Measurements from ENCODE around the gene PHKG2.

Gene PHKG2

DNA sequence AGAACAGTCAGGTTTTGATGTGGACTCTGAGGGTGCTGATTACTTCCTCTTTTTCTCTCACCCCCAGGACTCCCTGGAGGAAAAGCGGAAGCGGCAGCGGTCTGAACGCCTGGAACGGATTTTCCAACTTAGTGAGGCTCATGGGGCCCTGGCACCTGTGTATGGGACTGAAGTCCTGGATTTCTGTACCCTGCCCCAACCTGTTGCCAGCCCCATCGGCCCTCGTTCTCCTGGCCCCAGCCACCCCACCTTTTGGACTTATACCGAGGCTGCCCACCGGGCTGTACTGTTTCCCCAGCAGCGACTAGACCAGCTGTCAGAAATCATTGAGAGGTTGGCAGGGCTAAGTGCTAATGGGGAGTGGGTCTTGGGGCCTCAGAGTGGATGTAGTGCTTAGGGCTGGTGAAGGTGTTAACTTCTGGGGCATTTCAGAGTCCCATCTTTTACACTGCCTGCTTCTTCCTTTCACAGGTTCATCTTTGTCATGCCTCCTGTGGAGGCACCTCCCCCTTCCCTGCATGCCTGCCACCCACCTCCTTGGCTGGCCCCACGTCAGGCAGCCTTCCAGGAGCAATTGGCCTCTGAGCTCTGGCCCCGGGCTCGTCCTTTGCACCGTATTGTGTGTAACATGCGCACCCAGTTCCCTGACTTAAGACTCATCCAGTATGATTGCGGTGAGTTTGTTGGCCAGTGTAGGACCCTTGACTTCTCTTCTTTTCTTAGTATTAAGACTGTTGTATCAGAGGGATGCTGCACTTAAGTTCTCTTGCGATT lies 19.1 kb upstream of the PHKG2 start:
- no peak for DNase-seq (ENCODE audit: low read depth)

DNA sequence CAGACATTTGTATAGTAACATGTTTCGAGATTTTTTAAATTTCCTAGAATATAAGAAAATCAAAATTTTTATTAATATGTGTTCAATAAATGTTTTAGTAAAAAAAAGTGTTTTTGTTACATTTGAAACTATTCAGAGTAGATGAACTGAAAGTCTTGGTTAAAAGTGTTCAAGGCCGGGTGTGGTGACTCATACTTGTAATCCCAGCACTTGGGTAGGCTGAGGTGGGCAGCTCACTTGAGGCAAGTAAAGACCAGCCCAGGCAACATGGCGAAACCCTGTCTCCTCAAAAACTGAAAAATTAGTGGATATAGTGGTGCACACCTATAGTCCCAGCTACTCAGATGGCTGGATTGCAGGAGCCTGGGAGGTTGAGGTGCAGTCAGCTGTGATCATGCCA lies 16.8 kb upstream of the PHKG2 start:
- DNase-seq (ENCODE audit: low read depth): no peak

DNA sequence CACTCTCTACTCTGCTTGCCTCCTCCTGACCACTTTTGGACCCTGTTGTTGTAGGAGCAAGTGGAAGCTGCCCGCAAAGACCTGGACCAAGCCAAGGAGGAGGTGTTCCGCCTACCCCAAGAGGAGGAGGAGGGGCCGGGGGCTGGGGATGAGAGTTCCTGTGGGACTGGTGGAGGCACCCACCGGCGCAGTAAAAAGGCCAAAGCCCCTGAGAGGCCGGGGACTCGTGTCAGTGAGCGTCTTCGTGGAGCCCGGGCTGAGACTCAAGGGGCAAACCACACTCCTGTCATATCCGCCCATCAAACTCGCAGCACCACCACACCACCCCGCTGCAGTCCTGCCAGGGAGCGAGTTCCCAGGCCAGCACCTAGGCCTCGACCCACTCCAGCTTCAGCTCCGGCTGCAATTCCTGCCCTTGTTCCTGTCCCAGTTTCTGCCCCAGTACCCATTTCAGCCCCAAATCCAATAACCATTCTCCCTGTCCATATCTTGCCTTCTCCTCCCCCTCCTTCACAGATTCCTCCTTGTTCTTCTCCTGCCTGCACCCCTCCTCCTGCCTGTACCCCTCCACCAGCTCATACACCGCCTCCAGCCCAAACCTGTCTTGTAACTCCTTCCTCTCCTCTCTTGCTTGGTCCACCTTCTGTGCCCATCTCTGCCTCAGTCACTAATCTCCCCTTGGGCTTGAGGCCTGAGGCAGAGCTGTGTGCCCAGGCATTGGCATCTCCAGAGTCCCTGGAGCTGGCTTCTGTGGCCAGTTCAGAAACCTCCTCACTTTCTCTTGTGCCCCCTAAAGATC lies 11.0 kb upstream of the PHKG2 start:
- no peak for DNase-seq (ENCODE audit: low read depth)

DNA sequence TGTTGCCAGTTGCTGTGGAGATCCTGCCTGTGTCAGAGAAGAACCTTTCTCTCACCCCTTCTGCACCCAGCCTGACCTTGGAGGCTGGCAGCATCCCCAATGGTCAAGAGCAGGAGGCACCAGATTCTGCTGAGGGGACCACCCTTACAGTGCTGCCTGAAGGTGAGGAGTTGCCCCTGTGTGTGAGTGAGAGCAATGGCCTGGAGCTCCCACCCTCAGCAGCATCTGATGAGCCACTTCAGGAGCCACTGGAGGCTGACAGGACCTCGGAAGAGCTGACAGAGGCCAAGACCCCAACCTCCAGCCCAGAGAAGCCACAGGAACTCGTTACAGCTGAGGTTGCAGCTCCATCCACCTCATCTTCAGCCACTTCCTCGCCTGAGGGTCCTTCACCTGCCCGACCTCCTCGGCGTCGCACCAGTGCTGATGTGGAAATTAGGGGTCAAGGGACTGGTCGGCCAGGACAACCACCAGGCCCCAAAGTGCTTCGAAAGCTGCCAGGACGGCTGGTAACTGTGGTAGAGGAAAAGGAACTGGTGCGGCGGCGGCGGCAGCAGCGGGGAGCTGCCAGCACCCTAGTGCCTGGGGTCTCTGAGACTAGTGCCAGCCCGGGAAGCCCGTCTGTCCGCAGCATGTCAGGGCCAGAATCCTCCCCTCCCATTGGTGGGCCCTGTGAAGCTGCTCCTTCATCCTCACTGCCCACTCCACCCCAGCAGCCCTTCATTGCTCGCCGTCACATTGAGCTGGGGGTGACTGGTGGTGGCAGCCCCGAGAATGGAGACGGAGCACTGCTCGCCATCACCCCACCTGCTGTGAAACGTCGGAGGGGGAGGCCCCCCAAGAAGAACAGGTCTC lies 10.2 kb upstream of the PHKG2 start:
- no peak for DNase-seq (ENCODE audit: low read depth)

GRCh38 chr16:30738984-30739951 lies 9.0 kb upstream of the PHKG2 start:
- no peak for DNase-seq (ENCODE audit: low read depth)

DNA sequence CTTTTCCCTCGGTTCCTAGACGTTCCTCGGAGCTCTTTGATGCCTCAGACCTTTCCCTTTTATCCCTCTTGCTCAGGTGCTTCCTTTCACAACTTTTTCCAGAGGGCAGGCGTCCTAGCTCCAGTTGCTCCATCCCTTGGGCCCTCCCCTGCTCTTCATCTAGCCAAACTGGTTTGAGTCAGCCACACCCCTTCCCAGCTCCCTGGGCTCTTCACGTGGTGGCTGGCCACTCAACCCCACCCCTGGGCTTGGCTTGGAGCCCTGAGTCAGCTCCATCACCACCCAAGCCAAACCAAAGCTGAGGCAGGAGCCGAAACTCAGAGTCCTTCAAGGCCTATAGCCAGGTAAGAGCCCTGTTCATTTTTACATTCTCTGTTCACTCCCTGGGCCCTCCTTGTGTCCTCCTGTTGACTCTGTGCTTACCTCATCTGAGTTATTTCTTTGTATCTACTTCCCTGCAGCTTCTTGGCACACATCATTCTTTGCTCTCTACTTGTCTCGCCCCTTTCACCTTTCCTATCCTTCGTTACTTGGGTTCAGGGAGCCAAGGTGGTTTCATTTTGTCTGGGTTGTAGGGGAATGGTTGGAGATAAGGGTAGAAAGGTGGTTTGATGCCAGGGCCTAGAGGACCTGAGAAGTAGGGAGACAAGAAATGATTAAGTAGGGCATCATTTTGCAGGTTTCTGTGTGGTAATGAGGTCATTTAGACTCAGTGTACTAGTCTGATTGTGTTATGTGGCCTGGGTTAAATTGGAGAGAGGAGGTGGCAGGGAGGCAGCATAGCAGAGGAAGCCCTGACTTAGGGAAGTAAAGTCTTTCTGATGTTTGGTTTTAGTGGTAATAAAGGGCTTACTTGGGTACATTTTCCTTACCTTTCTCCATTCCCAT lies 7.6 kb upstream of the PHKG2 start:
- peak; percentile 83 for DNase-seq (ENCODE audit: low read depth)

DNA sequence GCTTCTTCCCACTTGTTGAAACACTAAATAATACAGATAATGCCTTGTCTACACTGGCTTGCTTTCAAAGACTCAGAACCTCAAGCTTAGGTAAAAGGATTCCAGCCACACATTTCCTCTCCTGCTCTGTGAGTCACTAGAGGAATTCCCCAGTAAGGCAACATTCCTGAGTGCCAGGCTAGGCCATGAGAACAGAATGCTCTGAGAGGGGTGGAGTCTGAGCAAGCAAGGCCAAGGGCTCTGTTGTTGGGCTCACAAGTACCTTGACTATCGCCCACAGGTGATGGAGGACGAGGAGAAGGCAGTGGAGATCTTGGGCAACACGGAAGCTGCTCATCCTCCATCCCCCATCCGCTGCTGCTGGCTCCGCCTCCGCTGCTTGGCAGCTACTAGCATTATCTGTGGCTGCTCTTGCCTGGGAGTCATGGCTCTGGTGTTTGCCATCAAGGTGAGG lies 6.7 kb upstream of the PHKG2 start:
- DNase-seq (ENCODE audit: low read depth): peak; percentile 89

DNA sequence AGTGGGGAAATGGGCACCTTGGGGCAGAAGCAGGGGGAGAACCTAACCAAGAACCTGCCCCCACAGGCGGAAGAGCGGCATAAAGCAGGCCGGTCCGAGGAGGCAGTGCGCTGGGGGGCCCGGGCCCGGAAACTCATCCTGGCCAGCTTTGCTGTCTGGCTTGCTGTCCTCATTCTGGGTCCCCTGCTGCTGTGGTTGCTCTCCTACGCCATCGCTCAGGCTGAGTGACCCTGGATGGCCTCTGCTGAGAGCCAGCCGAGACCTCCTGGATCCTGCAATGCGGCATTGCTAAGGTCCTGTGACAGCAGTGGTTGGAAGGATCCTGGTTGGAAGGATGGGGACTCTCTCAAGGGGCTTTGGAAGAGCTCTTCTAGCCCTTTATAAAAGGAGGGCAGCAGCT lies 4.5 kb upstream of the PHKG2 start:
- no peak for DNase-seq (ENCODE audit: low read depth)

DNA sequence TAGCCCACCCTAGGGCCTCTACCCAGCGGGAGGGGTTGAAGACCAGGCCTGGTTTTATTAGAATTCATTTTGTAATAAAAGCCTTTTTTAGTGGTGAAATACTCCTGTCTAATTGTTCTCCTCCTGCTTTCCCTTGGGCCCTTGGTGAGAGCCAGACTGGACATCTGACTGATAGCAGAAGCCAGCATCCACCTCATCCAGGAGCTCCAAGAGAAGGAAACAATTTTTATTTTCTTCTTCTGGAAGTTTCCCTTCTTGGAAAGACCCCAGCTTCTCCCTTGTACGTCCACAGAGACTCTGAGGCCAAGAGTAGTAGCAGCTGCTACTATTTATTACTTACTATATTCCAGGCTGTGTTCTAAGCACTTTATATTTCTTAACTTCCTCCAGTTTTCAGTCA lies 4.0 kb upstream of the PHKG2 start:
- DNase-seq (ENCODE audit: low read depth): no peak

DNA sequence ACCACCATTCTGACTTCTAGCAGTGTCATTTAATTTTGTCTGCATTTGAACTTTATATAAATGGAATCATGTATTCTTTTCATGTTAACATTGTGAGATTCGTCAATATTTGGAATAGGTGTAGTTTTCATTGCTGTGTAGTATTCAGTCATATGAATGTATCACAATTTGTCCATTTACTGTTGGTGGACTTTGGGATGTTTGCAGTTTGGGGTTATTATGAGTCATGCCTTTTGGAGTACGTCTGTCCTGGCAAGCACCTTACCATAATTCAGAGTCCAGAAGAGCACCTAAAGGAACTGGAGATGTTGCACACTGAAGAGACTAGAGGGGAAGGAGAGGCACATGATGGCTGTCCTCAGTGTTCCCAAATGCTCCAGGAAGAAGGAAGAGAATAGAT lies 3.1 kb upstream of the PHKG2 start:
- no peak for DNase-seq (ENCODE audit: low read depth)

DNA sequence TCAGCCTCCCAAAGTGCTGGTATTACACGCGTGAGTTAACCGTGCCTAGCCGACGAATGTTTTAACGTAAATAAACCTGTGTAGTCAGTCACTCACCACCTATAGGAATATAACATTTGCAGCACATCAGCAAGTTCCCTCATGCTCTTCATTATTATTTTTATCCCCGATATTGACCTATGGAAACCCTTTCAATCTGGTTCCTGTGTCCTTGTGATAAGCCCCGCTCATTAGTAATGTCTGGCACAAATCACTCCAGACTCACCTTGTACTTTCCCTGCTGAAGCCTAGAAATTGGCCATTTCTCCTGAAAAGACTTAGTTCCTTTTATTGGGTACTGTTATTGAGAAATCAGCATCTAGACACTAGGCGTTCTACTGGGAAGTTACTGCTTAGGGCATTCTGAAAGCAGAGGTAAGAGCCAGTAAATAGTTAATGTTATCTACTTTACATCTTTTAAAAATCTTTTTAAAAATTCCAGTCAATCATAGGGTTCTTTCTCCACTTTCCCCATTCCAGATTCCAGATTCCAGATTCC lies 1.5 kb upstream of the PHKG2 start:
- DNase-seq (ENCODE audit: low read depth): no peak

- DNase-seq (ENCODE audit: low read depth): peak; percentile 60
These were observed 894 bp upstream of the PHKG2 start for GRCh38 chr16:30747331-30747730.

DNA sequence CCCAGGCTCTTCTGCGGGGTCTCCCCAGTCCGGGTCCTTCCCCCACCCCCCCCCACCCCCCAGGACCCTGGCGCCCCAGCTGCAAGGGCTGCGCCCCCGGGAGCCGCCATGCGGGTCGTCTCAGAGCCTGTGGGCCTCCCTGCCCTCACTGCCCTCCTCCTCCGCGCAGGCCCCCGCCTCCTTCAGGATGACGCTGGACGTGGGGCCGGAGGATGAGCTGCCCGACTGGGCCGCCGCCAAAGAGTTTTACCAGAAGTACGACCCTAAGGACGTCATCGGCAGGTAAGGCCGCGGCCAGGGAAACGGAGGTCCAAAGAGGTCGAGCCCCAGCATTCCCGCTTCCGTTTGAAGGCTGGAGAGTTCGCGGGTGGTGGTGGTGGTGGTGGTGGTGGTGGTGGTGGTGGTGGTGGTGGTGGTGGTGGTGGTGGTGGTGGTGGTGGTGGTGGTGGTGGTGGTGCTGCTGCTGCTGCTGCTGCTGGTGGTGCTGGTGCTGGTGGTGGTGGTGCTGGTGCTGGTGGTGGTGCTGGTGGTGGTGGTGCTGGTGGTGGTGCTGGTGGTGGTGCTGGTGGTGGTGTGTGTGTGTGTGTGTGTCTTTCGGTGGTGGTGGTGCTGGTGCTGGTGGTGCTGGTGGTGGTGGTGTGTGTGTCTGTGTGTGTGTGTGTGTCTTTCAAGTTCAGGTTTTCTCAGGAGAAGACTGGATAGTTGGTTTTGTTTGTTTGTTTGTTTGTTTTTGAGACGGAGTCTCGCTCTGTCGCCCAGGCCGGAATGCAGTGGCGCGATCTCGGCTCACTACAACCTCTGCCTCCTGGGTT lies 615 bp downstream of the PHKG2 start:
- peak; percentile 60 for DNase-seq (ENCODE audit: low read depth)

DNA sequence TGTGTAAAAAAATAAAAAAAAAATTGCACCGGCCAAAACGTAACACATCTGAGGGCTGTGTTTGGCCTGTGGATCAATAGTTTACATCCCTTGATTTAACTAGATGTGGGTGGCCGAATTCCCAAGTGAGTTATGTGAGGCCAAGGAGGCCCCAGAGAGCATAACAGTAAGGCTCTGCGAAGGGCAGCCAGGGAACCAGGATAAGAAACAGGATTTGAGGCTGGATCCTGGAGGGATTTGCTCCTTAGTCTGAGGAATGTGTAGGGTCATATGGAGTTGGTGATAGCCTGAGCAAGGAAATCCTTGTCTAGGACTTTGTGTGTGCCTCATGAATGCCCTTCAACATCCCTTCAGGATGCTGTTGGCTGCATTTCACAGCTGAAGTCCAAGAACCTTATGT lies 2.0 kb downstream of the PHKG2 start:
- no peak for DNase-seq (ENCODE audit: low read depth)

GRCh38 chr16:30750876-30751465 lies 2.7 kb downstream of the PHKG2 start:
- DNase-seq (ENCODE audit: low read depth): no peak

- no peak for DNase-seq (ENCODE audit: low read depth)
These were observed 5.4 kb downstream of the PHKG2 start for GRCh38 chr16:30753596-30753995.

- DNase-seq (ENCODE audit: low read depth): no peak
These were observed 7.9 kb downstream of the PHKG2 start for GRCh38 chr16:30755955-30756780.

- DNase-seq (ENCODE audit: low read depth): no peak
These were observed 8.5 kb downstream of the PHKG2 start for GRCh38 chr16:30756781-30757100.
